Endothelial cell (in vitro differentiated cells): ENCODE data around the gene NTMT1. TPM values are rescaled to one million over a fixed set of nuclear protein-coding genes. Genes with fewer than 3 reads are reported as not detected.

Experiments
- DNase-seq: peaks from one replicate; pipeline ENCODE4 v3.0.0; 2021; ENCODE audit warnings: low spot score
- H3K27ac Mint-ChIP-seq: one replicate; pipeline ENCODE4 v1.8.0; 2021; ENCODE audit warnings: mixed read lengths, inconsistent platforms; ENCODE audit not compliant: unreplicated experiment
- H3K27me3 Mint-ChIP-seq: one replicate; pipeline ENCODE4 v1.8.0; 2021; ENCODE audit warnings: mild to moderate bottlenecking, moderate library complexity, mixed read lengths, inconsistent platforms; ENCODE audit not compliant: unreplicated experiment
- H3K36me3 Mint-ChIP-seq: one replicate; pipeline ENCODE4 v1.8.0; 2021; ENCODE audit warnings: mild to moderate bottlenecking, low read depth, mixed read lengths, inconsistent platforms; ENCODE audit not compliant: unreplicated experiment
- H3K4me1 Mint-ChIP-seq: one replicate; pipeline ENCODE4 v1.8.0; 2021; ENCODE audit warnings: mild to moderate bottlenecking, mixed read lengths, inconsistent platforms; ENCODE audit not compliant: unreplicated experiment
- H3K4me3 Mint-ChIP-seq: one replicate; pipeline ENCODE4 v1.8.0; 2021; ENCODE audit warnings: mild to moderate bottlenecking, mixed read lengths, inconsistent platforms; ENCODE audit not compliant: unreplicated experiment
- H3K9me3 Mint-ChIP-seq: one replicate; pipeline ENCODE4 v1.8.0; 2021; ENCODE audit warnings: mixed read lengths, inconsistent platforms; ENCODE audit not compliant: unreplicated experiment
- CTCF ChIP-seq: fragments of 200-600 bp; sonication (generic); IDR thresholded peaks from one replicate; pipeline ENCODE4 v1.5.0; 2021; ENCODE audit warnings: antibody characterized with exemption; ENCODE audit not compliant: unreplicated experiment
- total RNA-seq: library from RNA; stranded (reverse); fragmentation: NEBNext Ultra II Directional; extraction: Animal tissue kit (Norgen Biotek cat#: 25700); gene quantifications from one replicate; pipeline ENCODE4 v1.2.1, GENCODE V29; 2021; ENCODE audit not compliant: unreplicated experiment

The NTMT1 gene
- total RNA-seq, 1 donor from 2014 or later = 16.7 TPM

- H3K9me3 Mint-ChIP-seq = no peaks in the 10 kb centered on the region
- H3K4me1 Mint-ChIP-seq = peaks cover 17% of the 10 kb centered on the region
- H3K4me3 Mint-ChIP-seq = no peak overlapping the region
- DNase-seq = no peak
- H3K36me3 Mint-ChIP-seq = no peaks in the 10 kb centered on the region
- peaks cover 6% of the 10 kb centered on the region for H3K27me3 Mint-ChIP-seq
- no peak for TF ChIP-seq CTCF
- H3K27ac Mint-ChIP-seq = no peak overlapping the region
These were observed 14.6 kb upstream of the NTMT1 start for GRCh38 chr9:129611307-129611800.

GRCh38 chr9:129612123-129612522, 13.8 kb upstream of the NTMT1 start:
- no peaks in the 10 kb centered on the region for H3K9me3 Mint-ChIP-seq
- H3K4me1 Mint-ChIP-seq = peaks cover 12% of the 10 kb centered on the region
- DNase-seq = no peak
- H3K36me3 Mint-ChIP-seq = no peaks in the 10 kb centered on the region
- H3K27me3 Mint-ChIP-seq = peaks cover 6% of the 10 kb centered on the region
- TF ChIP-seq CTCF = no peak
- H3K4me3 Mint-ChIP-seq = no peak overlapping the region
- no peak overlapping the region for H3K27ac Mint-ChIP-seq

- Mint-ChIP-seq H3K4me1 (peaks cover 5% of the 10 kb centered on the region), H3K4me3 (no peak overlapping the region), H3K27me3 (peaks cover 6% of the 10 kb centered on the region), H3K27ac (no peak overlapping the region), H3K9me3 (no peaks in the 10 kb centered on the region), H3K36me3 (no peaks in the 10 kb centered on the region)
- no peak for DNase-seq
- TF ChIP-seq CTCF = no peak
These were observed 13.0 kb upstream of the NTMT1 start for GRCh38 chr9:129612815-129613519.

GRCh38 chr9:129613520-129614175, 12.3 kb upstream of the NTMT1 start:
- TF ChIP-seq CTCF = no peak
- Mint-ChIP-seq H3K4me1 (peaks cover 5% of the 10 kb centered on the region), H3K4me3 (no peak overlapping the region), H3K9me3 (no peaks in the 10 kb centered on the region), H3K27ac (no peak overlapping the region), H3K36me3 (no peaks in the 10 kb centered on the region), H3K27me3 (peaks cover 6% of the 10 kb centered on the region)
- no peak for DNase-seq

GRCh38 chr9:129614932-129615331, 11.0 kb upstream of the NTMT1 start:
- Mint-ChIP-seq H3K4me1 (peaks cover 7% of the 10 kb centered on the region), H3K27ac (no peak overlapping the region), H3K4me3 (no peak overlapping the region), H3K36me3 (peaks cover 5% of the 10 kb centered on the region), H3K27me3 (peaks cover 10% of the 10 kb centered on the region), H3K9me3 (no peaks in the 10 kb centered on the region)
- TF ChIP-seq CTCF = no peak
- no peak for DNase-seq
